Cardiac fibroblast (primary cell): ENCODE results near the gene ITPRID1.

Experiments used
- DNase-seq, 2 donors: peaks; one replicate each; pipeline versions ENCODE4 v3.0.0 to v3.0.0-alpha.2; 2010; ENCODE audit warnings: low read depth in 2 of 2
- H3K4me3 ChIP-seq, 2 donors: replicated peaks in 1 of 2; 1 replicate in 1 of 2; 2 replicates in 1 of 2; pipeline ENCODE4 v1.5.1; 2011; ENCODE audit warnings: low read depth in 2 of 2, low read length in 2 of 2, mild to moderate bottlenecking in 2 of 2, moderate library complexity in 1 of 2
- CTCF ChIP-seq: IDR thresholded peaks from one replicate; pipeline ENCODE4 v1.5.1; 2011; ENCODE audit warnings: low read depth, mild to moderate bottlenecking, low read length, inconsistent platforms

Gene ITPRID1

GRCh38 chr7:31563522-31563921 is 49.6 kb downstream of the ITPRID1 start:
- no peak for TF ChIP-seq CTCF
- DNase-seq = no peak
- no peak overlapping the region for H3K4me3 ChIP-seq

- H3K4me3 ChIP-seq = no peak overlapping the region
- no peak for DNase-seq
- TF ChIP-seq CTCF = no peak
Observed at GRCh38 chr7:31563951-31564350, 50.1 kb downstream of the ITPRID1 start.

GRCh38 chr7:31564661-31565060 is 50.8 kb downstream of the ITPRID1 start:
- TF ChIP-seq CTCF = no peak
- DNase-seq = no peak
- H3K4me3 ChIP-seq = no peak overlapping the region

GRCh38 chr7:31569528-31569927 is 55.6 kb downstream of the ITPRID1 start:
- DNase-seq = no peak
- TF ChIP-seq CTCF = no peak
- H3K4me3 ChIP-seq = no peak overlapping the region

GRCh38 chr7:31583526-31583925 is 69.6 kb downstream of the ITPRID1 start:
- no peak for TF ChIP-seq CTCF
- no peak for DNase-seq
- no peak overlapping the region for H3K4me3 ChIP-seq

GRCh38 chr7:31583942-31584341 is 70.1 kb downstream of the ITPRID1 start:
- DNase-seq = no peak
- TF ChIP-seq CTCF = no peak
- H3K4me3 ChIP-seq = no peak overlapping the region

GRCh38 chr7:31595390-31595789 is 81.5 kb downstream of the ITPRID1 start:
- H3K4me3 ChIP-seq = no peak overlapping the region
- no peak for TF ChIP-seq CTCF
- DNase-seq = no peak
